HEK293 (cell line): ENCODE data around the gene INTS15.

Experiments used
- CTCF ChIA-PET: fragments of 350-600 bp; formaldehyde crosslinking; extraction: SDS; loops from one replicate; lab custom pipeline; 2021; ENCODE audit warnings: antibody characterized with exemption; lab: Yijun Ruan, JAX
- POLR2A ChIA-PET: fragments of 300-600 bp; formaldehyde crosslinking; extraction: SDS; loops from one replicate; lab custom pipeline; 2020; ENCODE audit warnings: antibody characterized with exemption, inconsistent platforms; lab: Yijun Ruan, JAX
- H3K27ac ChIP-seq: fragments of 200-500 bp; sonication (Bioruptor generic); 2 replicates; pipeline ENCODE4 v1.5.1; 2014; ENCODE audit warnings: low read depth, low read length, control low read depth, inconsistent platforms; ENCODE audit errors: extremely low read depth
- H3K36me3 ChIP-seq, 2 experiments: fragments of 200-500 bp in 1 of 2; sonication (Bioruptor generic) in 1 of 2; 1 replicate in 1 of 2; 2 replicates in 1 of 2; pipeline ENCODE4 v1.5.1; 2014 to 2017; ENCODE audit warnings: inconsistent platforms in 2 of 2, low read length in 2 of 2; ENCODE audit not compliant: control insufficient read depth in 2 of 2, insufficient read depth in 1 of 2
- H3K4me1 ChIP-seq: fragments of 200-500 bp; sonication (Bioruptor generic); 2 replicates; pipeline ENCODE4 v1.5.1; 2014; ENCODE audit warnings: mild to moderate bottlenecking, low read length, inconsistent platforms; ENCODE audit not compliant: control insufficient read depth, insufficient read depth
- H3K4me3 ChIP-seq: 2 replicates; pipeline ENCODE4 v1.5.1; 2011; ENCODE audit warnings: low read depth, mild to moderate bottlenecking, control low read depth, low read length, moderate library complexity
- H3K9me3 ChIP-seq: fragments of 200-500 bp; sonication (Bioruptor generic); 2 replicates; pipeline ENCODE4 v1.5.1; 2014; ENCODE audit warnings: low read depth, low read length, inconsistent platforms; ENCODE audit not compliant: control insufficient read depth, insufficient read depth
- FEZF1 ChIP-seq: fragments of 450-650 bp; formaldehyde crosslinking; IDR thresholded peaks from 2 replicates; pipeline ENCODE4 v1.5.1; 2016; ENCODE audit warnings: missing biosample characterization, missing genetic modification characterization
- GLIS1 ChIP-seq: fragments of 450-650 bp; formaldehyde crosslinking; IDR thresholded peaks from 2 replicates; pipeline ENCODE4 v1.5.1; 2016; ENCODE audit warnings: missing biosample characterization, missing genetic modification characterization
- OSR2 ChIP-seq: fragments of 450-650 bp; formaldehyde crosslinking; IDR thresholded peaks from 2 replicates; pipeline ENCODE4 v1.5.1; 2016; ENCODE audit warnings: missing biosample characterization, missing genetic modification characterization
- PRDM1 ChIP-seq: fragments of 450-650 bp; formaldehyde crosslinking; IDR thresholded peaks from 2 replicates; pipeline ENCODE4; 2016; ENCODE audit warnings: missing biosample characterization, missing genetic modification characterization
- SETDB1 ChIP-seq: IDR thresholded peaks from one replicate; pipeline ENCODE4 v1.6.1; 2017; ENCODE audit warnings: mild to moderate bottlenecking, low read length, moderate library complexity, mixed read lengths; ENCODE audit not compliant: insufficient read length
- WT1 ChIP-seq: fragments of 450-650 bp; formaldehyde crosslinking; IDR thresholded peaks from 2 replicates; pipeline ENCODE4 v1.5.1; 2016; ENCODE audit warnings: missing biosample characterization, missing genetic modification characterization
- ZBTB17 ChIP-seq: fragments of 450-650 bp; formaldehyde crosslinking; IDR thresholded peaks from 2 replicates; pipeline ENCODE4 v1.5.1; 2016; ENCODE audit warnings: missing biosample characterization, missing genetic modification characterization
- ZNF132 ChIP-seq: fragments of 450-650 bp; formaldehyde crosslinking; IDR thresholded peaks from 2 replicates; pipeline ENCODE4 v1.5.1; 2017; ENCODE audit warnings: missing biosample characterization, missing genetic modification characterization, borderline replicate concordance
- ZNF16 ChIP-seq: fragments of 450-650 bp; formaldehyde crosslinking; IDR thresholded peaks from 2 replicates; pipeline ENCODE4 v1.5.1; 2016; ENCODE audit warnings: low read depth, missing biosample characterization, missing genetic modification characterization
- ZNF184 ChIP-seq: fragments of 450-650 bp; IDR thresholded peaks from 2 replicates; pipeline ENCODE4 v1.5.1; 2018; ENCODE audit warnings: missing biosample characterization, mild to moderate bottlenecking, missing genetic modification characterization
- ZNF19 ChIP-seq: fragments of 450-650 bp; formaldehyde crosslinking; IDR thresholded peaks from 2 replicates; pipeline ENCODE4; 2016; ENCODE audit warnings: missing biosample characterization, missing genetic modification characterization, low read depth
- ZNF350 ChIP-seq: fragments of 450-650 bp; formaldehyde crosslinking; IDR thresholded peaks from 2 replicates; pipeline ENCODE4 v1.5.0; 2017; ENCODE audit warnings: missing biosample characterization, mild to moderate bottlenecking, missing genetic modification characterization
- ZNF571 ChIP-seq: fragments of 450-650 bp; formaldehyde crosslinking; IDR thresholded peaks from 2 replicates; pipeline ENCODE4 v1.5.0; 2017; ENCODE audit warnings: missing biosample characterization, missing genetic modification characterization
- ZNF596 ChIP-seq: fragments of 450-650 bp; IDR thresholded peaks from 2 replicates; pipeline ENCODE4 v1.5.0; 2018; ENCODE audit warnings: missing biosample characterization, mild to moderate bottlenecking, missing genetic modification characterization, moderate library complexity
- ZNF654 ChIP-seq: fragments of 450-650 bp; formaldehyde crosslinking; IDR thresholded peaks from 2 replicates; pipeline ENCODE4 v1.5.1; 2016; ENCODE audit warnings: low read depth, missing biosample characterization, missing genetic modification characterization
- ZSCAN5A ChIP-seq: fragments of 450-650 bp; formaldehyde crosslinking; IDR thresholded peaks from 2 replicates; pipeline ENCODE4 v1.5.1; 2016; ENCODE audit warnings: missing biosample characterization, missing genetic modification characterization
- TF ChIP-seq, protein P1 (sequence below): fragments of 450-650 bp; formaldehyde crosslinking; IDR thresholded peaks from 2 replicates; pipeline ENCODE4 v1.5.1; 2016; ENCODE audit warnings: missing biosample characterization, missing genetic modification characterization
- TF ChIP-seq, protein P2 (sequence below): fragments of 450-650 bp; formaldehyde crosslinking; IDR thresholded peaks from 2 replicates; pipeline ENCODE4 v1.5.1; 2016; ENCODE audit warnings: missing biosample characterization, missing genetic modification characterization
- TF ChIP-seq, protein P3 (sequence below): fragments of 450-650 bp; formaldehyde crosslinking; IDR thresholded peaks from 2 replicates; pipeline ENCODE4 v1.5.1; 2017; ENCODE audit warnings: missing biosample characterization, missing genetic modification characterization
- TF ChIP-seq, protein P4 (sequence below): fragments of 450-650 bp; formaldehyde crosslinking; IDR thresholded peaks from 2 replicates; pipeline ENCODE4 v1.5.1; 2016; ENCODE audit warnings: missing biosample characterization, missing genetic modification characterization

INTS15 gene

GRCh38 chr7:6639032-6639431, 49.2 kb downstream of the INTS15 start (continued):
- TF ChIP-seq ZSCAN5A (tag by site-specific recombination) (no peak), ZNF350 (tag by site-specific recombination) (no peak)

DNA sequence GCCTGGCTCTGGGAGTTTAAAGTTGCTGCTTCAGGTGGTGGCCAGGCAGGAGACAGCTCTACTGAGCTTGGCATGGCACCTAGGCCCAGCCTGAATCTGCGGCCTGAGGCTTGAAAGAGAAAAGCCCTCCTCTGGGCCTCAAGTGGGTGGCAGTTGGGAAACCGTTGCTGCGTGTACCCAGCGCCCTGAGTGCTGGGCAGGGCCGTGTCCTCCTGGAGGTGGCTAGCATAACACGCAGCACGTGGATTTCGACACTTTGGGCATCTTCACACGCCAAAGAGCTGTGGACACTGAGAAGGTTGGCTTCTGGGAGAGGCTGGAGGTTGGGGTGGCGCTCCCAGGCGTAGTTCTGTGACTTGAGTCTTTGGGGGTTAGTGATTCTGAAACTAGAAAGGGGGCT, 49.8 kb downstream of the INTS15 start:
- CTCF ChIA-PET: no interaction called here
- no peaks in the 10 kb centered on the region for H3K4me1 ChIP-seq
- H3K9me3 ChIP-seq: no peaks in the 10 kb centered on the region
- H3K36me3 ChIP-seq: peaks cover 0 to 57% of the 10 kb centered on the region in 2 experiments; a peak in 2 of 3 replicates
- H3K4me3 ChIP-seq: no peak overlapping the region
- H3K27ac ChIP-seq: no peak overlapping the region
- POLR2A ChIA-PET: no interaction called here
- TF ChIP-seq, protein P1, sequence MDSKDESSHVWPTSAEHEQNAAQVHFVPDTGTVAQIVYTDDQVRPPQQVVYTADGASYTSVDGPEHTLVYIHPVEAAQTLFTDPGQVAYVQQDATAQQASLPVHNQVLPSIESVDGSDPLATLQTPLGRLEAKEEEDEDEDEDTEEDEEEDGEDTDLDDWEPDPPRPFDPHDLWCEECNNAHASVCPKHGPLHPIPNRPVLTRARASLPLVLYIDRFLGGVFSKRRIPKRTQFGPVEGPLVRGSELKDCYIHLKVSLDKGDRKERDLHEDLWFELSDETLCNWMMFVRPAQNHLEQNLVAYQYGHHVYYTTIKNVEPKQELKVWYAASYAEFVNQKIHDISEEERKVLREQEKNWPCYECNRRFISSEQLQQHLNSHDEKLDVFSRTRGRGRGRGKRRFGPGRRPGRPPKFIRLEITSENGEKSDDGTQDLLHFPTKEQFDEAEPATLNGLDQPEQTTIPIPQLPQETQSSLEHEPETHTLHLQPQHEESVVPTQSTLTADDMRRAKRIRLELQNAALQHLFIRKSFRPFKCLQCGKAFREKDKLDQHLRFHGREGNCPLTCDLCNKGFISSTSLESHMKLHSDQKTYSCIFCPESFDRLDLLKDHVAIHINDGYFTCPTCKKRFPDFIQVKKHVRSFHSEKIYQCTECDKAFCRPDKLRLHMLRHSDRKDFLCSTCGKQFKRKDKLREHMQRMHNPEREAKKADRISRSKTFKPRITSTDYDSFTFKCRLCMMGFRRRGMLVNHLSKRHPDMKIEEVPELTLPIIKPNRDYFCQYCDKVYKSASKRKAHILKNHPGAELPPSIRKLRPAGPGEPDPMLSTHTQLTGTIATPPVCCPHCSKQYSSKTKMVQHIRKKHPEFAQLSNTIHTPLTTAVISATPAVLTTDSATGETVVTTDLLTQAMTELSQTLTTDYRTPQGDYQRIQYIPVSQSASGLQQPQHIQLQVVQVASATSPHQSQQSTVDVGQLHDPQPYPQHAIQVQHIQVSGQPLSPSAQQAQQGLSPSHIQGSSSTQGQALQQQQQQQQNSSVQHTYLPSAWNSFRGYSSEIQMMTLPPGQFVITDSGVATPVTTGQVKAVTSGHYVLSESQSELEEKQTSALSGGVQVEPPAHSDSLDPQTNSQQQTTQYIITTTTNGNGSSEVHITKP (tag by site-specific recombination): no peak
- TF ChIP-seq SETDB1: no peak
- TF ChIP-seq ZNF596: no peak
- TF ChIP-seq, protein P2, sequence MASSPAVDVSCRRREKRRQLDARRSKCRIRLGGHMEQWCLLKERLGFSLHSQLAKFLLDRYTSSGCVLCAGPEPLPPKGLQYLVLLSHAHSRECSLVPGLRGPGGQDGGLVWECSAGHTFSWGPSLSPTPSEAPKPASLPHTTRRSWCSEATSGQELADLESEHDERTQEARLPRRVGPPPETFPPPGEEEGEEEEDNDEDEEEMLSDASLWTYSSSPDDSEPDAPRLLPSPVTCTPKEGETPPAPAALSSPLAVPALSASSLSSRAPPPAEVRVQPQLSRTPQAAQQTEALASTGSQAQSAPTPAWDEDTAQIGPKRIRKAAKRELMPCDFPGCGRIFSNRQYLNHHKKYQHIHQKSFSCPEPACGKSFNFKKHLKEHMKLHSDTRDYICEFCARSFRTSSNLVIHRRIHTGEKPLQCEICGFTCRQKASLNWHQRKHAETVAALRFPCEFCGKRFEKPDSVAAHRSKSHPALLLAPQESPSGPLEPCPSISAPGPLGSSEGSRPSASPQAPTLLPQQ: no peak
- TF ChIP-seq ZNF184 (tag by site-specific recombination): no peak
- no peak for TF ChIP-seq GLIS1 (tag by site-specific recombination)
- no peak for TF ChIP-seq PRDM1
- no peak for TF ChIP-seq OSR2 (tag by site-specific recombination)
- TF ChIP-seq WT1 (tag by site-specific recombination): no peak
- TF ChIP-seq, protein P3, sequence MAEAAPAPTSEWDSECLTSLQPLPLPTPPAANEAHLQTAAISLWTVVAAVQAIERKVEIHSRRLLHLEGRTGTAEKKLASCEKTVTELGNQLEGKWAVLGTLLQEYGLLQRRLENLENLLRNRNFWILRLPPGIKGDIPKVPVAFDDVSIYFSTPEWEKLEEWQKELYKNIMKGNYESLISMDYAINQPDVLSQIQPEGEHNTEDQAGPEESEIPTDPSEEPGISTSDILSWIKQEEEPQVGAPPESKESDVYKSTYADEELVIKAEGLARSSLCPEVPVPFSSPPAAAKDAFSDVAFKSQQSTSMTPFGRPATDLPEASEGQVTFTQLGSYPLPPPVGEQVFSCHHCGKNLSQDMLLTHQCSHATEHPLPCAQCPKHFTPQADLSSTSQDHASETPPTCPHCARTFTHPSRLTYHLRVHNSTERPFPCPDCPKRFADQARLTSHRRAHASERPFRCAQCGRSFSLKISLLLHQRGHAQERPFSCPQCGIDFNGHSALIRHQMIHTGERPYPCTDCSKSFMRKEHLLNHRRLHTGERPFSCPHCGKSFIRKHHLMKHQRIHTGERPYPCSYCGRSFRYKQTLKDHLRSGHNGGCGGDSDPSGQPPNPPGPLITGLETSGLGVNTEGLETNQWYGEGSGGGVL (tag by site-specific recombination): no peak
- TF ChIP-seq ZNF132 (tag by site-specific recombination): no peak
- TF ChIP-seq ZNF19 (tag by site-specific recombination): no peak
- no peak for TF ChIP-seq ZNF571
- TF ChIP-seq FEZF1 (tag by site-specific recombination): no peak
- TF ChIP-seq ZBTB17 (tag by site-specific recombination): no peak
- TF ChIP-seq, protein P4, sequence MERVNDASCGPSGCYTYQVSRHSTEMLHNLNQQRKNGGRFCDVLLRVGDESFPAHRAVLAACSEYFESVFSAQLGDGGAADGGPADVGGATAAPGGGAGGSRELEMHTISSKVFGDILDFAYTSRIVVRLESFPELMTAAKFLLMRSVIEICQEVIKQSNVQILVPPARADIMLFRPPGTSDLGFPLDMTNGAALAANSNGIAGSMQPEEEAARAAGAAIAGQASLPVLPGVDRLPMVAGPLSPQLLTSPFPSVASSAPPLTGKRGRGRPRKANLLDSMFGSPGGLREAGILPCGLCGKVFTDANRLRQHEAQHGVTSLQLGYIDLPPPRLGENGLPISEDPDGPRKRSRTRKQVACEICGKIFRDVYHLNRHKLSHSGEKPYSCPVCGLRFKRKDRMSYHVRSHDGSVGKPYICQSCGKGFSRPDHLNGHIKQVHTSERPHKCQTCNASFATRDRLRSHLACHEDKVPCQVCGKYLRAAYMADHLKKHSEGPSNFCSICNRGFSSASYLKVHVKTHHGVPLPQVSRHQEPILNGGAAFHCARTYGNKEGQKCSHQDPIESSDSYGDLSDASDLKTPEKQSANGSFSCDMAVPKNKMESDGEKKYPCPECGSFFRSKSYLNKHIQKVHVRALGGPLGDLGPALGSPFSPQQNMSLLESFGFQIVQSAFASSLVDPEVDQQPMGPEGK (tag by site-specific recombination): no peak
- TF ChIP-seq ZNF654: no peak
- no peak for TF ChIP-seq ZNF16
